SH-SY5Y (cell line): Measurements from ENCODE around the gene ZNRF4.

ENCODE experiments used
- GATA2 ChIP-seq: IDR thresholded peaks from 2 replicates; pipeline ENCODE4 v1.6.1; 2011; ENCODE audit warnings: mild to moderate bottlenecking, low read depth, low read length
- GATA3 ChIP-seq: IDR thresholded peaks from 2 replicates; pipeline ENCODE4 v1.6.1; 2011; ENCODE audit warnings: low read depth, mild to moderate bottlenecking, low read length, moderate library complexity

GRCh38 chr19:5458420-5458819, 3.2 kb downstream of the ZNRF4 start:
- TF ChIP-seq GATA3 (no peak), GATA2 (no peak)
